GM03348 (cell line): Measurements from ENCODE around the gene CFAP221.
"Not testable (repeated sequence)": the region's sequence is repeated elsewhere in the genome, so short reads cannot be mapped to it uniquely, and the experiment has no call there.

ENCODE experiments used
- DNase-seq: peaks from one replicate; pipeline ENCODE4 v3.0.0; 2012; ENCODE audit warnings: low spot score

Gene CFAP221

DNA sequence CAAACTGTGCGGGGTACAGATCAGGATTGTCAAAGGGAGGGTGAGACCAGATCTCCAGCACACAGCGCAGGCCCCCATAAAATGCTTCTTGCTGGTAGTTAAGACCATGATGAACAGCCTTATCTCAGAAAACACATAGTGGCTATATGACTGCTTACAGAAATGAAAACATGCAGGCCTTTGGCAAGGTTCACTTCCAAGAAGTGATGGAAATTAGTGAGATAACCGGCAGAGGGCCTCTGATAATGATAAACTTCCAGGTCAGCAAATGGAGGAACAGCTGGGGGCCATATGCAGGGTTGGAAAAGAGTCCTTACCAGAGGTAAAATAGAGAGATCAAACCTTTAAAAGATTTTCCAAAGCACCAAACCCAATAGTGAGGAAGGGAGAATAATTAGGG is 46.6 kb downstream of the CFAP221 start:
- DNase-seq: no peak

DNA sequence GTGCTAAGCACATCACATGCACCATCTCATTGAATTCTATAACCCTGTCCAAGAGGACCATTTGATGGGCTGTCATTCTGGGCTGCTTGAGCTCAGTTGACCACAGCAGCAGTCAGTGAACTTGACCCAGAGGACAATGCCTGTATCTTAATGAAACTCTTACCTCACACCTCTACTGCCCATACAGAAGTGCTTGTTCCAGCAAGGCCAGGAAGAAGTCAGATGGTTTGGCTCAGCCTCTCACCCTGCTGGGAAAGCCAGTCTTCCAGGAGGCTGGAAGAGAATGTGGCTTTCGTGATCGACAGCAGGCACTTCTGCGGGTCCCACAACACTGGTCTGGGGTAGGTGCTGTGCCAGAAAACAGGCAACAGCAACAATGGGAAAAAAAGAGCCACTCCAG is 47.3 kb downstream of the CFAP221 start:
- DNase-seq: no peak

DNA sequence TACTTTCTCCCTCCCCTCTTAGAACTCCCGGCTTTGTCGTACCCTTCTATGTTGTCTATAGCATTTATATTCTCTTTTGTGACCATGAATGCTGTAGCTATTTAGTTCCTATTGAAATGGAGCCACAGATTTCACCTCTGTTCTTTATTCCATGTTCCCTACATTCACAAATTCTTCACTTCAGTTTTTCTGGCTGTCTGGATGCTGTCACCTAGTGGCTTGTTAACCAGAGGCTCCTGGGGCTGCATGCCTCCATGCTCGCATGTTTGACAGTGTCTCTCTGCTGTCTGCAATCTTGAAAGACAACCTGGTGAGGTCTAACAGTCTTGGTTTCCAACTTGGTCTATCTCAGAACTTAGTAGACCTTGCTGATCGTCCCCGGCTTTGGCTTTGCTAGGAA is 48.2 kb downstream of the CFAP221 start:
- DNase-seq: no peak

DNA sequence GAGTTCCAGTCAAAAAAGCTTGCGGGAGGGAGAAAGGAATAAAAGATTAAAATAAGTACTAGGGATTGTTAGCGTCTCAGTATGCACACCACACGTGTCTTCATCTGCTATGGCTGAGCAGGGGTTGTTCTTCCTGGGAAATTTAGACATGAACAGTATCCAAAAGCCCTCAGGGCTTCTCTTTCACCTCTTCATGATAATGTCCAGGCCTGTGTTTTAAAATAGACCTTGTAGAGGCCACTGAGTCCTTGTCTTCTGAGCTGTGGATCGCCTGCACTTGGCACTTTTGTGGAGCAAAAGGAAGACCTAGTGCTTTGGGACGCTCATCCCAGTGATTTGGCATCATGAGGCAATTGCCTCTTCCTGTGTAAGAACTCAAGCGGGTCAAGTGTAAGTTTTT is 52.4 kb downstream of the CFAP221 start:
- no peak for DNase-seq

DNA sequence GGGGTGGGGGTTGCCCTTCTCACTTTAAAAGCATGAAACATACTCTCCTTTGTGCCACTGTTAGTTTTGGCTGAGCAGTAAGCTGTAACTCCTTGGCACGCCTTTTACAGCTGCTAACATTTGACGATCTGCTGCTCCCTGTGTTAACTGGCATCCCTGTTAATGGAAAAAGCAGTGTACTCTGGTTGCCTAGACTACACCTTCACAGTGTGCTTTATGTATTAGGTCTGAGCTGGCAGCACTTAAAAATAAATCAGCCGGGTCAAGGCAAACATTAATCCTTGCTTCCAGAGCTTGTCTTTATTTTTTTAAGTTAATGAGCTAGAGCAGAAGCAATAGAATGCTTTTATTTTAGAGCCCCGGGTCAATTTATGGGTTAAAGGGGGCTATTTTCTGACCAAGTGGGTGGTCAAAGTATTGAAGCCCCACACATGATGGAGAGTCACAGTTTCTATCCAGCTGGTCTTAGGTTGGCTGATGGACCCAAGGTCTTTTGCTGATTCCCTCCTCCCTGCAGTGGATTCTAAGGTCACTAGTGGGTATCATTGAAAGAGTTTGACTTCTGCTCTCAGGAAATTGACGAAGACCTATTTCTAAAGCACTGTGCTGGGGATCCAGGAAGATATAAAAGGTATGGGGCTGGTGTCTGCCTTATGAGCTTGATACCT is 54.5 kb downstream of the CFAP221 start:
- no peak for DNase-seq

DNA sequence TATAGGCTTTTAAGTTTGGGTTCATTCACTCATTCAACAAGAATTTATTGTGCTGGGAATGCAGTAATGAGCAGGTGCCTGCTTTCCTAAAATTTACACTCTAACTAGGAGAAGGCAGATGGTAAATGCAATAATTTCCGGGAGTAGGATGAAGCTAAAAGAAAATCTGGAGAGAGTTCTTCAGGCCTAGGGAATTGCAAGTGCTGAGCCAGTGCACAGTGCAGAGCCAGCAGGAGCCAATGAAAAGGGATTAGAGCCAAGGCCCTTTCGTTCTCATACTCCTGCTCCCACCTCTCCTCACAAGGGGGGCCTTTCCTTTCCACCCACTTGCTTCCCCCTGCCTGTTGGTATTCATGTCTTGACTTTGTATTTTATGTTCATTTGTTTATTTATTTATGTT is 55.1 kb downstream of the CFAP221 start:
- DNase-seq: no peak

DNA sequence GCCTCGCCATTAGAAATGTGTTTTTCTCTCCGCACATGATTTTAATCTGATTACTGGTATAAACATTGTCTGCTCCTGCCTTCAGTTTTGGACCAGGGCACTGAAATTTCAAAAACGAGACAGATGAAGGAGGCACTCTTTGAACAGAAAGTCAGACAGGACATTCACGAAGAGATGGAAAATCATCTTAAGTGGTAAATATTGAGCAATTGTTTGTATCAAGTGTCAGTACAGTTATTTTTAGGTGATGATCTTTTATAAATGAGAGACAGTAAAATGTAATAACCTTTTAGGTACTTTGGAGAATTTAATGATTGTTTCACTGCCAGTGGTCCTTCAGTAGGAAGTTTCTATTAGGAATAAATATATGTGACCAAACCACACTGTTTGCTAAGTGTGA is 60.8 kb downstream of the CFAP221 start:
- no peak for DNase-seq

DNA sequence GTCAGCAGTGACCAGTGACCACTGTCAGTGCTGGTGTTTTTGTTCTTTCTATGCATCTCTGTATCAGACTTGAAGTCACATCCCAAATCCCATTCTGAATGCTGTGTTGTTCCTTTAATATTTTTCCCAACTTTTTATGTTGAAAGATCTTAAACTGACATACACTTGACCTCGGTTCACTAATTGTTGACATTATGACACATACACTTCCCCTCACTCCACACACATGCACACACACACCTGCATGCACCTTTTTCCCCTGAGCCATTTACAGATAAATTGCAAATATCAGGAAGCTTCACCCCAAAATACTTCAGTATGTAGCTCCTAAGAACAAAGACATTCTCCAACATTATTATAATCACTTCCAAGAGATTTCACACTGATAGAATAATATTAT is 62.4 kb downstream of the CFAP221 start:
- DNase-seq: no peak

DNA sequence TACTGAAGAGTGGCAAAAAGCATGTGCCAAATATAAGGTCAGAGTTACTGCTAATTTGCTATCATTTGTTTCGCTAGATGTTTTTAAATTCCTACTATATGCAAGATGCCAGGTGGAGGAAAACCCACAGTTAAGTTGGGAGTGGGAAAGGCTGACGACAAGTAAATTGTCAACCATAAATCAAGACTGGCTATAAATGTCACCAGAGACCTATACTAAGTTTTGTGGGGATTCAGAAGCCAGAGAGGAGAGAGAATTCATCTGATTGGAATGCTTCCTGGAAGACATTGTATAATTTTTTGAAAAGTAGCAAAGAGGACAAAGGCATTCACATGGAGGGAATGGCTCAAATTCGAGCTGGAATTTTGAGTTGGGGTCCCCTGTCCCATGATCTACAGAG is 64.3 kb downstream of the CFAP221 start:
- DNase-seq: no peak

DNA sequence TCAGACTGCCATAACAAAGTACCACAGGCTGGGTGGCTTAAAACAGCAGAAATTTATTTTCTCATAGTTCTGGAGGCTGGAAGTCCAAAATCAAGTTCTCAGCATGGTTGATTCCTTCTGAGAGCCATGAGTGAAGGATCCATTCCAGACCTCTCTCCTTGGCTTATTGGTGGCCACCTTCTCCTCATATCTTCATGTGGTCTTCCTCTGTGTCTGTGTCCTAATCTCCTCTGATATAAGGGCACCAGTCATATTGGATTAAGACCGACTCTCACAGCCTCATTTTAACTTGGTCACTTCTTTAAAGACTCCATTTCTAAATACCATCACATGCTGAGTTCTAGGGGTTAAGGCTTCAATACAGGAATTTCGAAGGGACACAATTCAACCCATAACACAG is 65.1 kb downstream of the CFAP221 start:
- no peak for DNase-seq

DNA sequence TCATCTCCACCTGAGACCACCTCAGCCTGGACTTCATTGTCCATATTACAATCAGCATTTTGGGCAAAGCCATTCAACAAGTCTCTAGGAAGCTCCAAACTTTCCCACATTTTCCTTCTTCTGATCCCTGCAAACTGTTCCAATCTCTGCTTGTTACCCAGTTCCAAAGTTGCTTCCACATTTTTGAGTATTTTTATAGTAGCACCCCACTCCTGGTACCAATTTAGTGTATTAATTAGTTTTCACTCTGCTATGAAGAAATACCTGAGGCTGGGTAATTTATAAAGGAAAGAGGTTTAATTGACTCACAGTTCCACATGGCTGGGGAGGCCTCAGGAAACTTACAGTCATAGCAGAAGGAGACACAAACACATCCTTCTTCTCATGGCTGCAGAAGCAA is 69.9 kb downstream of the CFAP221 start:
- not testable (repeated sequence) for DNase-seq

DNA sequence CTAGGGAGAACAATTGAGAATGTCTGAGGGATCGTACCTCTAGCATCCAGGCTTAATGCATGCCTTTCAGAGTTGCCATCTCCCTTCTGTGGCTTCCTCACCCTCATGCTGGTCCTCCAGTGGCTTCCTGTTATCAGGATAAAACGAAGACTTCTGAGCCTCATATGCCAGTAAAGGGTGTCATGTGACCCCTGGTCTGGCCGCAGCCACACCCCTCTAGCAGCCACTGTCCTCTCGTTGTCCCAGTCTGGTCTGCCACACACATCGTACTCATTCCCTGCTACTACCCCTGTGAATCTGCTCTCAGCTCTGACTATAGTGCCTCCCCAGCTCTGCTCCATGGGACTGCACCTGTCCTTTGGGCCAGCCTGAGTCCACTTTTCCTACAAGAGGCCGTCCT is 72.2 kb downstream of the CFAP221 start:
- DNase-seq: no peak

DNA sequence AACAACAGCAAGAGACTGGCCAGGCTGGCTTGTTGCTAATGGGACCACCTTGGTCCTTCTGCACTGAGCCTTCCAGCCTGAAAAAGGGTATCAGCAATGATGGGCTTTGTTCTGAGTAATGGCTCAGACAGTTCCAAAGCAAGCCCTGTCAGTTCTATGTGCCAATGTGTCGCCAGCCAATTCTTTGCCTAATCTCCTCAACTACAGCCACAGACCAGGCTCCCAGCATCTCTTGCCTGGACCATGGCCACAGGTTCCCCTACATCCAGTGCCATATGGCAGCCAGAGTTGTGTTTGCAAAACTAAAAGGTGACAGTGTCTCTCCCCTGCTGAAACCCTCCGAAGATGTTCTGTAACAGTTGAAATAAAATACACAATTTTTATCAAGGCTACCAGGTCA is 73.2 kb downstream of the CFAP221 start:
- DNase-seq: no peak

DNA sequence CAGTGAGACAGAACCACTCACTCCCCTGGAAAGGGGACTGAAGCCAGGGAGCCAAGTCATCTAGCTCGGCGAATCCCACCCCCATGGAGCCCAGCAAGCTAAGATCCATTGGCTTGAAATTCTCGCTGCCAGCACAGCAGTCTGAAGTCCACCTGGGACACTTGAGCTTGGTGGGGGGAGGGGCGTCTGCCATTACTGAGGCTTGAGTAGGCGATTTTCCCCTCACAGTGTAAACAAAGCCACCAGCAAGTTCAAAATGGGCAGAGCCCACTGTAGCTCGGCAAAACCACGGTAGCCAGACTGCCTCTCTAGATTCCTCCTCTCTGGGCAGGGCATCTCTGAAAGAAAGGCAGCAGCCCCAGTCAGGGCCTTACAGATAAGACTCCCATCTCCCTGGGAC is 74.5 kb downstream of the CFAP221 start:
- not testable (repeated sequence) for DNase-seq

DNA sequence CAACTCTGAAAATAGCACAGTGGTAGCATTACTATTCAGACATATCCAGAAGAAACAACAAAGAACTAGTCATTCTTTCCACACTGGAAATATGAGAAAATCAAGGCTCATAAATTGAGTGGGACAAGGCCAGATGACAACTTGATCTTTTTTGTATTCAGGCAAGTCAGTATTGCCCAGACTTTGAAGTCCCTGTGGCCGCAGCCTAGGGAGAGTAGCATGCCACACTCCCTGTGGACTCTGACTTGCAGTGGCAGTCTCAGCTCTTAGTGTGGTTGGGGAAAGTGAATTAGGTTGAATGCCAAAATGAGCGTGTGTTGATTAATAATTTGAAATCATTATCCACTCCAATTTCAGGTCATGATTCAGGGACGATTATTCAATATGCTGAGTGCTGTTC is 81.0 kb downstream of the CFAP221 start:
- DNase-seq: no peak

DNA sequence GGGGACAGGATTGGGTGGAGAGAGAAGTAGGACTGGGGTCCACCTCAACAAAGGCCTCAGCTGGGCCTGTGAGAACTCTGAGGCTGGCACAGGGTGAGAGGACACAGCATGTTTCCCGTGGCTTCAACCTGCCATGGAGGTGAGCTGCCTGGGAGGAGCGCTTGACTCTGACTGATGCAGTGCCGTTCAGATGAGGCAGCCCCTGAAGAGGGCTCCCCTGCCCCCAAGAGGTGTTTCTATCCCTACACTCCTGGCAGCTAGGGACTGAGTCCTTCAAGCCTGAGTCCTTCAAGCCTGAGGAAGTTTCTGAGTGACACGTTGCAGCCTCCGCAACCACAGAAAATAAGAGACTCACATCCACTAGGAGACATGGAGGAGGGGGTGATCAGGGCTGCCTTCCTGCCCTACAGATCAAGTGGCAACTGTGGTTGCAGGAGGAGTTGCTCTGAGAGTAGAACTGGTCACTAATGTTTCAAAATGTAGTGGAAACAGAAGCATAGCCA is 85.1 kb downstream of the CFAP221 start:
- DNase-seq: no peak

DNA sequence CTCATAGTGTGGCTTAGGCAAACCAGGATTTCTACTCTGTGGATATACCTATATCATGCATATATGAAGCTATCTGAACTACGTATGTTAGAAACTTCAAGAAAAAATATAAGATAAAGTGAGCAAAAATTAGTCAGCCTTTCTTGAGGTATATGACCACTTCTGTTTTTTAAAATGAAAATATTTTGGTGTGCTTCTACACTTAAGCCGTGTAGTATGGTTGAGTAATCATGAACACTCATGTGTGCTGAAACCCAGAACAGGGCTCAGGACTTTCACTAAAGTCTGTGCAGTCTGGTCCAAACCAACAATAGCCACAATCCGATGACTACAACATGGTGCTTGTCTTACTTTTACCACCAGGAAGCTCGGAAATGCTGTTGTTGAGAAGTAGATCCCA is 85.9 kb downstream of the CFAP221 start:
- no peak for DNase-seq

DNA sequence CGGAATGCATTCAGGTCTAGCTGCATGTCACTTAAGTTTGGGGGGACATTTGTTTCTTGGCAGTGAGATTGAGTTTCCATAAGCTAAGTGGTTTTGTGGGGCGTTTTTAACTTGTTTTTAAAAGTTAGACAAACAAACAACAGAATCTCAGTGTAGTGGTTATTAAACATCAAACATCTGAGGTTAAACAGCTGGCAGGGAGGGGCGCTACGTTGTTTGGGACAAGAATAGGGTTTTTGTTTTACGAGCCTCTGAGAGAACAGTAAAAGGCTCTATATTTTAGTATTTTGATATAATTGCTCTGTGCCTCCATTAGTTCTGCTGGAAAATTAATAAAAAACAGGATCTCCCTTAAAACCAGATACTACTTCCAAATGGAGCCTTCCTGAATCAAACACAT is 93.1 kb downstream of the CFAP221 start:
- no peak for DNase-seq

DNA sequence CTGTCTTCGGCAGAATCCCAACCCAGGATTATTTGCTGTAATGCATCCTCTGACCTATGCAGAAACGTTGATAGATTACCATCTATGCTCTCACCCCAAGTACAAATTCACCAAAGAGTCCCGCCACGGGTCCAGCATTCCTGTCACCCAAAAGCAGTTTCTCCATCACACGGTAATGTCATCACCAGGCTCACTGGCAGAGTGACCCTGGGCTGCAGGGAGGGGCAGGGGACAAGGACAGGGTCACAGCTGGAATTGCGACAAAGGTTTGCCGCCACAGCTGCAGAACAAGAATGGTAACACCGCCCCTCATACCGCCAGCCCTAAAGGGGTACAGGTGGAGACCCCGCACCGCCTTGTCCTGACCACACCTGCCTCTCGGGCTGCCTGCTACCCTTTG is 94.0 kb downstream of the CFAP221 start:
- no peak for DNase-seq

DNA sequence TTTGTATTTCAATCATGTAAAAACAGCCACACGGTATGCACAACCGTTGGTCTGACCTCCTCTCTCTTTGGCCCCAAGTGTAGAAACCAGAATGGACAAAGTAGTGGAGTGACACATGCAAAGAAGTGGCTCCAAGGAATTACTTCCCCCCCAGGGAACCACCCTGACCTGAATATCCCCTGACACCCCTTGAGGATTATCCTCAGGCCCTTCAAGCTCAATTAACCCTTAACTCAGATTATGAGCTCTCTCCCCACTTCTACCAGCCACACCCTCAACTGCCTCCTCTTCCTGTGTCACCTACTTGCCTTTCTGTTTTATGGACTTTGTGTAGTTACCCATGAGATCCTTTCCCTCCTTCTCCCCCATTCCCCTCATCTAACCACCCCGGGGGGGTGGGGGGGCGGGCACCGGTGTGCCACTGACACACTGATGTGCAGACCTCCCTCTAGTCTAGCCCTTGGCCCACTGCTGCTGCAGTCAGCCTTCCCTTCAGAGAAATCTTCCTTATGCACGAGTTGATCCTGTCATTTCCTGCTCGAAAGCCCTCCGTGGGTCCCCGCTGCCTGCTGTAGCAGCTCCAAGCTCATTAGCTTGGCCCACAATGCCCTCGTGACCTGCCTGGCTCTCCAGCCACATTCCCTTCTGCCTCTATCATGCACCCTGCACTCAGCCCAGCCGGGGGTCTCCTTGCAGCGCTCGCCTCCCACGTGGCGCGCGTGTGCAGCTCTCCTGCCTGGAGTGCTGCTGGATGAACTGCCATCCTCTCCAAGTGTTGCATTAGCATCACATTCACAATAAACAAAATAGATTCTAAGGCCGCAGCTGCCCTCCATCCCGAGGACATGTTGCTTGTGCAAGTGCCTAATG is 94.7 kb downstream of the CFAP221 start:
- no peak for DNase-seq

DNA sequence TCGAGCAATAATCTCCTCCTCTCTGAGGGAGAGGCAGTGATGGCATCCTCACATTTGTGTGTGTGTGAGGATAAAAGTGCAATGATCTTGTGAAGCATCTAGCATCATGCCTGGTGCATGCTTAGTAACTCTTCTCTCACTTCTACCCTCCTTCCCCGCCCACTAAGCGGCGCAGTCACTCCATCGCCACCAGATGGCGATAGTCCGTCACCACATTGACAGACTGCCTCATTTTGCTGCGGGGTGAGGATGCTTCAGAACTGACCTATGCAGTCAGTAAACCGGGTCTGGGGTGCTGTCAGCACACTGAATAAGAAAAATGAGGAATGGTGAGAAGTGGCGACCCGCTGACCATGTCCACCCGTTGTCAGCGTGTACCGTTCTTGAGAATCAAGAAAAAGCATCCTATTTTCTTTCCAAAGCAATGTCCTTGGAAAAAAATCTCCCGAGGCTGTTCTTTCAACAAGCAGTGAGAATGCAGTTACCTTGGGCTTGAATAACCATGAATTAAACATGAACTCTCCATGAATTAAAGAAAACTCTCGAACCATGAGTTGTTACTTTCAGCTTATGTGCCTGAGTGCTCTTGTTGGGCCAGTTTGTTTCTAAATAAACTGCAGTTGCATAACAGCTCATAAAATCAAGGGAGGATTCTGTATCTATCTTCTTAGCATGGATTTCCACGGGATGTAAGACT is 97.5 kb downstream of the CFAP221 start:
- DNase-seq: peak; percentile 91

DNA sequence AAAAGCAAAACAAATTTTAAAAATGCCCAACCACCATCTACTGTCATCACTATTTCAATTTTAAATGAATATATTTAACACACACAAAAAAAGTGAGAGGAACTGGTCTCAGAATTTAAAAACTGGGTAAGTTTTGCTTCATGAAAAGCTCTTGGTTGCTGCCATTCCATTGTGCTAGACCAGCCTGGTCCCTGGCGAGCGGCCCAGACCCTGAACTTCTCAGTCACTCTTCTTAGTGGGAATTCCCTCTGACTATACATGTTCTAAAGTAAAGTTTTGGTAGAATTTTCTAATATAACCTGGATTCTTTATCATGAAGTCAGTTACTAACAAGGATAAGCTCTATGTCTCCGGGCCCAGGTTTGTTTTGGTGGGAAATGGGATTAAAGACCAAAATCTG is 99.9 kb downstream of the CFAP221 start:
- no peak for DNase-seq
